GM12891 (cell line): ENCODE data around the gene EED.

Experiments
- POLR2A ChIP-seq: IDR thresholded peaks from 2 replicates; pipeline ENCODE4 v1.6.1; 2011; ENCODE audit warnings: low read depth, low read length, control low read depth
- POLR2AphosphoS5 ChIP-seq: IDR thresholded peaks from 2 replicates; pipeline ENCODE4 v1.6.1; 2011; ENCODE audit warnings: low read depth, low read length, control low read depth
- SPI1 ChIP-seq: IDR thresholded peaks from 2 replicates; pipeline ENCODE4 v1.6.1; 2011; ENCODE audit warnings: low read depth, low read length, control low read depth

DNA sequence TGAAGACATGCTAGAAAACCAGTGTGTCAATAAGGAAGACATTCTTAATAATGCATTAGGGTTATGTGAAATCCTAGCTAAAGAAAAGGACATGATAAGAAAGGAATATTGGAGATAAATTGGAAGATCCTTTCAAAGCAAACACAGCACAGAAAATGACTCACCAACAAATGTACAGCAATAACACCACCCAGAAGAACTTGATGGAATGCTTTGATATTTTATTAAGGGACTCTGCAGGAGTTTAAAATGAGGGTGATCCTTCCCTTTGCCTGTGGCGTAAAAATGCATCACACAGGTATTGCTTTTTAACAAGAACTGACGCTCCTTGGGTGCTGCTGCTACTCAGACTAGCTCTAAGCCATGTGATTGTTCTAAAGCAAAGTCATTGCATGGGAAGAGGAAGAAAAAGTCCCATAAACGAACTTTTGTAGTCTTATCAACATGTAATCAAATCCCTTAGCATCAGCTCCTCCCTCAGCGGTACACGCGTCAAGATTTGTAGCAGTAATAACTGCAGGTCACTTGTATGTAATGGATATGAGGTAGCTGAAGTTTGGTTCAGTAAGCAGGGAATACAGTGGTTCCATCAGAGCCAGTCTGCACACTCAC, 48.4 kb upstream of the EED start:
- TF ChIP-seq POLR2A, result no peak
- TF ChIP-seq POLR2AphosphoS5, result no peak
- no peak for TF ChIP-seq SPI1
